HG03432 (cell line): ENCODE measurements around the gene NEK1.
A peak's percentile ranks its signal among the peaks of the same experiment; 100 is the strongest.
"Not testable (repeated sequence)": the region's sequence is repeated elsewhere in the genome, so short reads cannot be mapped to it uniquely, and the experiment has no call there.

ENCODE experiments used
- ATAC-seq: cut with Tn5 transposase; IDR thresholded peaks from one replicate; pipeline ENCODE4 v1.9.1; 2021; ENCODE audit warnings: mild to moderate bottlenecking, moderate library complexity; ENCODE audit not compliant: unreplicated experiment

The NEK1 gene

DNA sequence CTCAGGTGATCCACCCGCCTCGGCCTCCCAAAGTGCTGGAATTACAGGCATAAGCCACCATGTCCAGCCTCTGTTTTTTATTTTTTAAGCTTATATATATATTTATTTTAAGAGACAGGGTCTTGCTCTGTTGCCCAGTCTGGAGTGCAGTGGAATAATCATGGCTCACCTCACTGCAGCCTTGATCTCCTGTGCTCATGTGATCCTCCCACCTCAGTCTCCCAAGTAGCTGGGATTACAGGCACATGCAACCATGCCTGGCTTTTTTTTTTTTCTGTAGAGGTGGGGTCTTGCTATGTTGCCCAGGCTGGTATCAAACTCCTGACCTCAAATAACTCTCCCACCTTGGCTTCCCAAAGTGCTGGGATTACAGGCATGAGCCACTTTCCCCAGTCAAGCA lies 184.7 kb downstream of the NEK1 start:
- ATAC-seq = not testable (repeated sequence)

- no peak for ATAC-seq
Measured at GRCh38 chr4:169420291-169420690, 192.1 kb downstream of the NEK1 start.

DNA sequence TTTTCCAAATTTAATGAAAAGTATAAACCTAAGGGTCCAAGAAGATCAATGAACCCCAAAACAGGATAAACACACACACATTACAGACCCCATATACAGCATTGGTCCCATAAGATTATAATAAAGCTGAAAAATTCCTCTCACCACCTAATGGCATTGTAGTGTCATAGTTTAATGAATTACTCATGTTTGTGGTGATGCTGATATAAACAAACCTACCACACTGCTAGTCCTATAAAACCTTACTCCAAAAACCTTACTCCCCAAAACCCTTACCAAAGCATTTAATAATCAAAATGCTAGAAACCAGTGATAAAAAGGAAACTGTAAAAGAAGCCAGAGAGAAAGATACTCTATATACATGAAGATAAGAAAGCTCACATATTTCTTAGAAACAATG lies 193.5 kb downstream of the NEK1 start:
- ATAC-seq = no peak

GRCh38 chr4:169417629-169418282 lies 194.6 kb downstream of the NEK1 start:
- ATAC-seq = no peak

DNA sequence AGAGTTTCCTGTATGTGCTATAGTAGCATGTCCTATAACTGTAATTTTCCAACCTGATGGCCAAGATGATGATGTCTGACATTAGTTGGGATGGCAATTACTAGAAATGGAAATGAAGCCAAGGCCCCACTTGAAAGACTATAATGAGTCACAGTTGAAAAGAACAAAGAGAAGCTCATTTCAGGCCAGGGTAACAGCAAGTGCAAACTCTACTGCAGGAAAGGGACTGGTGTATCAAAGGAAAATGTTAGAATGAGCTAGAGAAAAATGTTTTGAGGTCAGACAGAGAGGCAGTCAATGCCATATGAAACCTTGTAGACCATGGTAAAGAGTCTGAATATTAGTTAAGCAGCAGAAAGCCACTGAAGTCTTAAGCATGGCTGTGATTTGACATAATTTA lies 195.4 kb downstream of the NEK1 start:
- peak; percentile 86 for ATAC-seq

DNA sequence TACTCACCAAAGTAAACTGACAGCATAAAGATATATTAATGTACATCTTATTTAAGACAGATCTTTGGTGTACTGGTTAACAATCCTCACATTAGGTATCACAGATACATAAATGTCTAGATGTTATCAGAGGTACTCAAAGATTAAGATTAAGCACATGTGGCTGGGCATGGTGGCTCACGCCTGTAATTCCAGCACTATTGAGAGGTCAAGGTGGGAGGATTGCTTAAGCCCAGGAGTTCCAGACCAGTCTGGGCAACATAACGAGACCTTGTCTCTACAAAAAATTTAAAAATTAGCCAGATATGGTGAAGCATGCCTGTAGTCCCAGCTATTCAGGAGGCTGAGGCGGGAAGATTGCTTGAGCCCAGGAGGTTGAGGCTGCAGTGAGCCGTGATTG lies 195.9 kb downstream of the NEK1 start:
- ATAC-seq = no peak

GRCh38 chr4:169414913-169415312 lies 197.5 kb downstream of the NEK1 start:
- ATAC-seq = no peak

DNA sequence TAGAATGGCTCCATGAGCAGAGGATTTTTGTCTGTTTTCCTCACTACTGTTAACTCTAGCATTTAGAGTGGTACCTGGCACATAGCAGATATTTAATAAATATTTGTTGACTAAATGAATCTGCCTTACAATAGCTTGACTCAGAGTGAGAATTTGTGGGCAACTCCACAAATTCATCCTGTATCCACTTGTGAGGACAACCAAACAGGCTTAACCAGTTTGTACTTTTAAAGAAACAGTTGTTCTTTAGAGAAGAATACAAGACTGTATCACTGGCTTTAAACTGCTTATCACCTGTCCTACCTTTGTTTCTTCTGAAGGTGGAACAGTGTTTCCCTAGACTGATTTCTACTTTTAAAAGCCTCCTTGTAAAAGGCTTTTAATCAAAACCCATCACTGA lies 200.3 kb downstream of the NEK1 start:
- no peak for ATAC-seq

- peak; percentile 99 for ATAC-seq
Measured at GRCh38 chr4:169410839-169411770, 201.3 kb downstream of the NEK1 start.

DNA sequence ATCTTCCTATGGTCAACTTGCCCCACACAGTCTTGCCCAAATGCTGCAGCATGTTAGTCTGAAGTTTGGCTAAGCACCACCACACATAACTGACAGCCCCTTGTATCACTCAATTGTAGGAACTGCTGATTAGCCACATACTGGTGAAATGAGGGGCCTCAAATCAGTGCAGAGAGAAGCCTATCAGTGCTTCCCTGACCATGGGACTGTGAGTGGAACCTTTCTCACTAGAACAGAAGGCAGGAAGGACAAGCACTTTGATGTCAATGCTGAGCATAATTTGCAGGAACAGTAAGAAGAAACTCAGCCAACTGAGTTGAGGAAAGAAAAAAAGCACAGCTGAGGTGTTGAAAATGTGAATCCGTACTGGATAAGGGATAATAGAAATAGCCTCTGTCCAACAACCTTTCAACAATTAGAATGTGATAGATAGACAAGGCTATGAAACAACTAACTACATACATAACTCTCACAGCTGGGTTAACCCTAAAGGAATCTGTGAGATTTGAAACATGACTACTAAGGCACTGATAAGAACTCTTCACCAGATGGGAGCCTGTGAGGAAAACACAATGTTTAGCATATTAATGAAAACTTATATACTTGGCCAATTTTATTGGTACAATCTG lies 205.1 kb downstream of the NEK1 start:
- ATAC-seq = no peak

DNA sequence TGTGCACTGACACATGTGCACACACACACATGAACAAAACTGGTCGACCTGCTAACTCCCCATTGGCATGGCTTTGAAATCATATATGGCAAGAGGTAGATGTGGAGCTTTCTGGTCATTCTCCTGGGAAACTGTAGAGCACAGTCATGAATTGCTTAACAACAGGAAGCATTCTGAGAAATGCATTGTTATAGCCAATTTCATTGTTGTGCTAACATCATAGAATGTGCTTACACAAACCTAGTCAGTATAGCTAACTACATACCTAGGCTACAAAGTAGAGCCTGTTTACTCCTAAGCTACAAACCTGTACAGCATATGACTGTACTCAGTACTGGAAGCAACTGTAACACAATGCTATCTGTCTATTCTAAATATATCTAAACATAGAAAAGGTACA lies 207.4 kb downstream of the NEK1 start:
- no peak for ATAC-seq

GRCh38 chr4:169400832-169401231 lies 211.6 kb downstream of the NEK1 start:
- peak; percentile 19 for ATAC-seq

GRCh38 chr4:169399976-169400767 lies 212.2 kb downstream of the NEK1 start:
- peak; percentile 76 for ATAC-seq

GRCh38 chr4:169398316-169398715 lies 214.1 kb downstream of the NEK1 start:
- no peak for ATAC-seq

DNA sequence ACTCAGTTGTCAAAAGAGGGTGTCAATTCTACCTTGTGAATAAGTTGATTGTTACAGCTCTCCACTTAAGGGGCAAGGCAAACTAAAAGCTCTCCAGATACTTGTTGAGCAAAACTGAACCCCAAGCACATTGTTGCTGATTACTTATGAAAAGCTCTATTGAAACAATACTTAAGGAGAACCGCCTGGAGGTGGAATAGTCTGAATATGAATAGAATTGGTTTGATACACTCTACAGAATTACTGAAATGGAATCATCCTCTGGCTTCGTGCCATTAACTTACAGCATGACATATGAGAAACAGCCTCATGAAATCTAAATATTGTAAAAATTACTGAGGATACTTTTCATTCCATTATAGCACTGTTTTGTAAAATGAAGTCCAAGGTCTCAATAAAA lies 214.6 kb downstream of the NEK1 start:
- no peak for ATAC-seq

- no peak for ATAC-seq
Measured at GRCh38 chr4:169385376-169385775, 227.0 kb downstream of the NEK1 start.

- no peak for ATAC-seq
Measured at GRCh38 chr4:169384779-169385178, 227.6 kb downstream of the NEK1 start.

- no peak for ATAC-seq
Measured at GRCh38 chr4:169383724-169384123, 228.7 kb downstream of the NEK1 start.

DNA sequence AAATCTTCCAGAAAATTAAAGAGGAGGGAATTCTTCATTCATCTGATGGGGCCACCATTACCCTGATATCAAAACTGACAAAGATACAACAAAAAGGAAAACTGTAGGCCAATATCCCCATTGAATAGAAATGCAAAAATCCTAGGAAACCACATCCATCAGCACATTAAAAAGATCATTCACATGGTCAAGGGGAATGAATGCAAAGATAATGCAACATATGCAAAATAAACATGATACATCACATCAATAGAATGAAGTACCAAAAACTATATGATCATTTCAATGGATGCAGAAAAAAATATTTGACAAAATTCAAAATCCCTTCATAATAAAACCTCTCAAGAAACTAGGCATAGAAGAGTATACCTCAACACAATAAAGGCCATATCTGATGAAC lies 232.7 kb downstream of the NEK1 start:
- no peak for ATAC-seq

DNA sequence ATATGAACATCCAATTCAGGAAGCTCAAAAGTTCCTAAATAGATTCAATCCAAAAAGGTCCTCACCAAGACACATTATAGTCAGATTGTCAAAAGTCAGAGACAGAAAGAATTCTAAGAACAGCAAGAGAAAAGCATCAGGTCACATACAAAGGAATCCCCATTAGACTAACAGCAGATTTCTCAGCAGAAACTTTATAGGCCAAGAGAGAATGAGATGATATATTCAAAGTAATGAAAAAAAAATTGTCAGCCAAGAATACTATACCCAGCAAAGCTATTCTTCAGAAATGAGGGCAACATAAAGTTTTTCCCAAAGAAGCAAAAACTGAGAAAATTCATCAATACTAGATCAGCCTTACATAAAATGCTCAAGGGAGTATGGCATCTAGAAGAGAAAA lies 235.0 kb downstream of the NEK1 start:
- no peak for ATAC-seq

GRCh38 chr4:169376421-169376820 lies 236.0 kb downstream of the NEK1 start:
- ATAC-seq = no peak
